NCI-H2081 treated with DMSO at 0.1 percent for 48 hours (cell line): ENCODE measurements around the gene SNAP47.

Experiments used
- DNase-seq: peaks from one replicate; lab custom pipeline; 2025; lab: John Stamatoyannopoulos, UW

SNAP47 gene

GRCh38 chr1:227749225-227749624 lies 14.0 kb downstream of the SNAP47 start:
- no peak for DNase-seq

DNA sequence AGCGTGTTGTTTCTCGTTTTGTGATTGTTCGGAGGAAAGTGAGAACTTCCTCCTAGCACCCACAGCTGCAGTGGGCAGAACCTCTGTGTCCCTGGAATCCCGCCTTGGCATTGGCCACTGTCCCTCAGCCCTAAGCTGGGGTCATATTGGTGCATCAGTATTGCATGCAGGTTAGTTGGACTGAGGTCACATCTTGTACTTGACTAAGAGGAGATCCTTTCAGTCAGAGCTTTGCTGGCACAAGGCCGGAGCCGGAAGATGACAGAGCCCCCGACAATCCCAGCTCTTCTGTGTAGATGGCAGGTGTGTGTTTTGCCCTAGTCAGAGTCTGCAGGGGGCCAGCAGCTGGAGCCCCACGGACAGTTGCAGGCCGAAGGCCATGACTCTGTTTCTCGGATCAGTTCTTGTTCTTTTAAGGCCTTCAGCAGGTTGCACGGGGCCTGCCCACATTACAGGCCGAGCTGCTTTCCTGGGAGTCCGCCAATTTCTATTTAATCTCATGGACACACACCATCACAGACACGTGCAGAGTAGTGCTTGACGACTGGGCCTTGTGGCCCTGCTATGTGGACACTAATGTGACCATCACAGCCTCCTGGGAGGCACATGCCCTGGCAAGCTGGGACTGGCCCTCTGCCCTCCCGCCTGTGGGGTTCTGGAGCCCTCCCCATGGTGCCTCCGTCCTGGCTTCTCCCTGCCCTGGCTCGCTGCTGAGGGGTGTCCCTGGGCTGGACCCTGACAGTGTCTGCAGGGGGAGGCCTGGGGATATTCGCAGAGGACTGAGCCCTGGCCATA lies 14.9 kb downstream of the SNAP47 start:
- no peak for DNase-seq

DNA sequence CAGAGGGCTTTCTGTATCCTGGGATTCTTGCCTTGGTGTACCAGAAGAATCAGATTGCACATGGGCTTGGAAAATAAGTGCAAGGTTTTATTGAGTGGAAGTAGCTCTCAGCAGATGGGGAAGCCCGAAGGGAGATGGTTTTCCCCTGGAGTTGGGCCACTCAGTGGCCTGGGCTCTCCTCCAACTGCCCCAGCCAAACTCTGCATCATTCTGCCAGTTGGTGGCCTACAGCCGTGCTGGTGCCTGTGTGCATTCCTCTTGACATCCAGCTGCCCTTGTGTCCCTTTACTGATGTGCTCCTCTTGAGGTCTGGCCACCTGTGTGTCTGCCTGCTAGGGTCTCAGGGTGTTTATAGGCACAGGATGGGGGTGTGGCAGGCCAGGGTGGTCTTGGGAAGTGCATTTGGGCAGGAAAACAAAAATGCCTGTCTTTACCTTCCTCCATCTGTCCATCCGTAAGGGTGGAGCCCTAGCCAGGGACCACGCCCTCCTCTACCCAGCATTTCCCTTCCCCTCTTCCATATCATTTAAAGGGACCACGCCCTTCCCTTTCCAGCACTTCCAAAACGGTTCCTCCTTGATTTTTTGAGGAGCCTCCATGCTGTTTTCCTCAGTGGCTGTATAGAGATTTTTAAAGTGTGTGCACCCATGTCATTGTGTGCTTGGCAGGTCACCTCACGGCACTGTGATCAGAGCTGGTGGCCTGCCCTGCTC lies 18.9 kb downstream of the SNAP47 start:
- no peak for DNase-seq

DNA sequence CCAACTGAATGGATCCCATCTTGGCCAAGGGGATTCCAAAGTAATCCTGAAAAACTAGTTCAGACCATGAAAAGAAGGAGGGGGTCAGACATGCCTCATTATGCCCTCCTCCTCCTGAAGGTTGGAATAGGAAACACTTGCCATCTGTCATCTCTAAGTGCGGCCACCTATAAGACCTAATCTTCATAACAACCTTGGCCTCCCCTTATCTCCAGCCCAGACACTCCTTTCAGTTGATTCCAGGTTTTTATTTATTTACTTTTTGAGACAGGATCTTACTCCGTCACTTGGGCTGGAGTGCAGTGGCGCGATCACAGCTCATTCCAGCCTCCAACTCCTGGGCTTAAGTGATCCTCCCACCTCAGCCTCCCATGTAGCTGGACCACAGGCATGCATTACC lies 19.7 kb downstream of the SNAP47 start:
- no peak for DNase-seq

- DNase-seq, result no peak
These were observed 21.1 kb downstream of the SNAP47 start for GRCh38 chr1:227756172-227756959.

GRCh38 chr1:227757781-227758180 lies 22.5 kb downstream of the SNAP47 start:
- DNase-seq, result no peak

- no peak for DNase-seq
These were observed 23.1 kb downstream of the SNAP47 start for GRCh38 chr1:227758366-227758765.

GRCh38 chr1:227759341-227760300 lies 24.4 kb downstream of the SNAP47 start:
- DNase-seq, result no peak

GRCh38 chr1:227760377-227760776 lies 25.1 kb downstream of the SNAP47 start:
- DNase-seq, result no peak

DNA sequence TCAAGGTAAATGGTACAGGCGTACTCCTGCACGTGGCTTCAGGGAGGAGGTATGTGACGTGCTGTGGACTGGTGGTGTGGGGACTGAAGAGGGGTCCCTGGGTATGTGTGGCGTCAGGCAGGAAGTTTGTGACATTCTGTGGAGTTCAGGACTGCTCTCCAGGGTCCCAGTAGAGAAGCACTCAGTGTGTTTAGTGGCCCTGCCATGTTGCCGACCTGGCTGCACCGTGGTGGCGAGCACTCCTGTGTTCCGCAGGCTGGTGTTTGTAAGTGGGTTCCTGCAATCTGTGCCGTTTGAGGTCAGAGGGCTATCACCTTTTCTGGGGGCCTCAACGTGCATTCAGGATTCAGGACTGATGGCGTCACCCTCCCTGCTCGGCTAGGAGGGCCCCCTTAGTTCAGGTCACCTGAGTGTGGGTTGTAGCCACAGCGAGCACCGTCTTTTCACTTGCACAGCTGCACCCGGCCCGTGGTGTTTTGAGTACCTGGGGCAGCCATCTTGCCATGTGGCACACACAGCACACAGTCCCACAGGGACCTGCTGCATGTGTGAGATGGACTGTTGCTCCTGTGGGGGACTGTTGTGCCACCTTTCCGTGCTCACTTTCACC lies 26.5 kb downstream of the SNAP47 start:
- DNase-seq, result no peak

DNA sequence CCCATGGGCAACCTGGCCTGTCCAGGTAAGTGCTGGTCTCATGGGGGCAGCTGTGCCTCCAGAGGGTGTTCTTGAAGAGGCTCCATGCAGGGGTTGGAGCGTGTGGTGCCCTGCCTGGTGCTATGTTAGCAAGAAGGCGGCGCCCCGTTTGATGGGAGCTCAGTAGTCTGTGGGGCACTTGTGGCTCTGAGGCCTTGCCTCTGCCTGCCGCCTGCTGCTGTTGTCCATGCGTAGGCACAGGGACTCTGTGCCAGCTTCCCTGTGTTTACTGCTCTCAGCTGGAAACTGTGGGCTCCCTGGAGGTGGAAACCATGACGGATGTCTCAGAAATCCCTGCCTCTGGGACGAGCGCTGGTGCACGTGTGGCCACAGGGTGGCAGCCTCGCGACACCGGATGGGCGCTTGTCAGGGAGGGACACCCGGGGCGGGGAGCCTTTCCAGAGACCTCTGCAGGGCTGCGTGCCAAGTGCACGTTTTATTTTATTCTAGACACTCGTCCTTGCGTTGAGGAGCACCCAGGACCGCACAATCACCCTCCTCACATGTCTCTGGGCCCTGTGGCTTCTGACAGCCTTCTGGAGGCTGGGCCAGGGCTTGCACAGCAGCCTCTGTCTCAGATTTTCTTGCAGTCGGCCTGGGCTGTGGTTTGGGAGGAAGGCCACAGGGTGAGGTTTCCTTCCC lies 27.1 kb downstream of the SNAP47 start:
- peak; percentile 91 for DNase-seq

- DNase-seq, result no peak
These were observed 28.2 kb downstream of the SNAP47 start for GRCh38 chr1:227763246-227764018.

DNA sequence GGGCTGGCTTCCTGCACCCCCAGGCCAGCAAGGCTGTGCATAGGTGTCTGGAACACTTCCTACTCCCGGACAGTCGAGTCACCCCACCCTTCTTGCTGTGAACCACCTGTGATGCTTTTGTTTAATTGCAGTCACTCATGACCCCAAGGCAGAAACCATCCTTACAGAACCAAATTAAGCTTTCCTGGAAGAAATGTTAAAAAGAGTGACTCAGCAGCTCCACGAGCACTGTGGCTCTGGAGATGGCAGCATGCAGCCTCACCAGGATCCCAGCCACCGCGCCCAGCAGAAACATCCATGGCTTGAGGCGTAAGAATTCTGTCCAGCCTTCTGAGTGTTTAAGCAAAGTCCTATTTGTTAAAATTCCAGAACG lies 28.8 kb downstream of the SNAP47 start:
- no peak for DNase-seq

- DNase-seq, result no peak
These were observed 30.2 kb downstream of the SNAP47 start for GRCh38 chr1:227765261-227766014.

DNA sequence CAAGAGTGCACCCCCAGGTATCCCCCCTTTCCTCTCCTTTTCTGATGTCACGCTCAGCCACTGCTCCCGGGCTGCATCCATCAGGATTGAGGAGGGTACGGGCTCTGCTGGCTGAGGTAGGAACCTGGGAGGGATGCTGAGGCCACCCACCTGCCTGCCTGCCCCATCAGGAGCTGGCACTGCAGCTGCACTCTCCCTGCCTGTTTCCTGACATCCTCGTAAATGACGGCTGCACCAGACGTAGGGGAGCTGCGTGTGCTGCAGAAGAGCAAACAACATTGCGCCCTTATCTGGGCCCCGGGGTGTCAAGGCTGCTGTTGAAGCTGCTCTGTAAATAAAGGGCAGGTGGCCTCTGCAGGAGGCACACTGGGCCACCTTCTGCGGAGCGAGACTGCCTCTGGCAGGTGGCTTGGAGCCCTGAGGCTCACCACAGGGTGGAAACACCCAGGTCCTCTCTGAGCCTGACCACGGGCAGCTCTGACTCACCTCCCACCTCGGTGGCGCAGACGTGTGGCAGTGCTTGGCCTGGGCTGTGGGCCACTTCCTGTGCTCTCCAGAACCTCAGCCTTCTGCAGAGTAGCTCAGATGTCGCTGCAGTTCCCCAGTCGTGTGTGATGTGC lies 30.9 kb downstream of the SNAP47 start:
- peak; percentile 89 for DNase-seq

- no peak for DNase-seq
These were observed 31.5 kb downstream of the SNAP47 start for GRCh38 chr1:227766653-227767277.

- DNase-seq, result no peak
These were observed 32.3 kb downstream of the SNAP47 start for GRCh38 chr1:227767401-227768124.

GRCh38 chr1:227768125-227768439 lies 32.8 kb downstream of the SNAP47 start:
- no peak for DNase-seq
